ENCODE measurements around the gene HS1BP3. TPM values are rescaled to one million over a fixed set of nuclear protein-coding genes. Genes with fewer than 3 reads are reported as not detected.

HS1BP3 gene
- total and polyA plus RNA-seq, 2 of the 13 experiments (the other 11 are each of a cell fraction or from before 2014, with no cell fraction given) = 15.2 to 22.0 TPM

DNA sequence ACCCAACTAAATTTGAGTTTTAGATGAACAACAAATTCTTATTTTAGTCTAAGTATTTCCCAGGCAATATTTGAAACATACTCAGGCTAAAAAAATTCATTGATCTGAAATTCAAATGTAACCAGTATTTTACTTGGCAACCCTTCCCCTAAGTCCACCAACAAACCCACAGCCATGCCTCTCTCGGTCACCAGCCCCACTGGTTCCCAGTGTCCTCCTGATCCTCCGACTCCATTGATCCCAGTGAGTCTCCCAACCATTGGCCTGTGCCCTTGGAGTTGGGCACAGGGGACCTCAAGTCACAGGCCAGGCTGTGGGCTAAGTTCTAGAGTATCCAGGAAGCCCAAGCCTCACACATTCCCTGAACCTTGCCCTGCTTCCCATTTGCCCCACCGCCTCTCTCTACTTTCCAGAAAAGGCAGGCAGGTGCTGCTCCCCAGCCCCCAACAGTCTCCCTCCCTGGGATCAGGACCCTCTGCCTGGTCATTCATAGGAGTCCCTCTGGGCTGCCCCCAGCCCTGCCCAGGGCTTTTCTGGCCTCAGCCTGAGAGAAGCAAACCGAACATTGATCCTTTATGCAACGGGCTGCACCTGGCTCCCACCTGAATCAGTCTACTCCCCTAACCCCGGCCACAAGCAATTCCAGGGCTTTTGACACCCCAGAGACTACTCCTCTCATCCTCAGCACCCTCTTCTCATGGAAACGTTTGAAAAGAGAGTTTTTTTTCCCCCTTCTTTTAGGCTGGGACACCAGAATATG, 81.3 kb downstream of the HS1BP3 start (continued):
- TF ChIP-seq POGZ (CRISPR knock-in tag; IDR thresholded peaks at IDR 0.05) = no peak
- 0 out of 2 replicates have a peak, but pooled peaks have one; percentile 22 for TF ChIP-seq KAT8 (CRISPR knock-in tag; IDR thresholded peaks at IDR 0.05)
- no peak for TF ChIP-seq ZSCAN22 (CRISPR knock-in tag; IDR thresholded peaks at IDR 0.05)
- TF ChIP-seq ZMYM3 (CRISPR knock-in tag; IDR thresholded peaks at IDR 0.05) = no peak
- TF ChIP-seq PAXIP1 (CRISPR knock-in tag; conservative IDR thresholded peaks at IDR 0.05) = peak; percentile 54
- TF ChIP-seq ZNF513 (CRISPR knock-in tag; conservative IDR thresholded peaks at IDR 0.05) = no peak
- no peak for TF ChIP-seq KLF11 (CRISPR knock-in tag; IDR thresholded peaks at IDR 0.05)
- TF ChIP-seq KDM1A (CRISPR knock-in tag; IDR thresholded peaks at IDR 0.05) = no peak
- TF ChIP-seq MED8 (CRISPR knock-in tag; IDR thresholded peaks at IDR 0.05; ENCODE audit: insufficient replicate concordance) = peak; percentile 7
- TF ChIP-seq KDM4B (CRISPR knock-in tag; IDR thresholded peaks at IDR 0.05) = no peak
- TF ChIP-seq NR2F6 (IDR thresholded peaks at IDR 0.05) = no peak
- no peak for TF ChIP-seq NR2F6 (CRISPR knock-in tag; IDR thresholded peaks at IDR 0.05)
- no peak for TF ChIP-seq ZUFSP (CRISPR knock-in tag; IDR thresholded peaks at IDR 0.05; ENCODE audit: borderline replicate concordance)
- no peak; the same call in 1 of the 2 replicates for TF ChIP-seq ZNF614 (CRISPR knock-in tag; IDR thresholded peaks at IDR 0.05; ENCODE audit: borderline replicate concordance)
- TF ChIP-seq ZNF101 (CRISPR knock-in tag; IDR thresholded peaks at IDR 0.05; ENCODE audit: borderline replicate concordance, low read depth) = no peak
- TF ChIP-seq IRX3 (CRISPR knock-in tag; IDR thresholded peaks at IDR 0.05; ENCODE audit: borderline replicate concordance, low read depth) = no peak
- TF ChIP-seq, protein P1, sequence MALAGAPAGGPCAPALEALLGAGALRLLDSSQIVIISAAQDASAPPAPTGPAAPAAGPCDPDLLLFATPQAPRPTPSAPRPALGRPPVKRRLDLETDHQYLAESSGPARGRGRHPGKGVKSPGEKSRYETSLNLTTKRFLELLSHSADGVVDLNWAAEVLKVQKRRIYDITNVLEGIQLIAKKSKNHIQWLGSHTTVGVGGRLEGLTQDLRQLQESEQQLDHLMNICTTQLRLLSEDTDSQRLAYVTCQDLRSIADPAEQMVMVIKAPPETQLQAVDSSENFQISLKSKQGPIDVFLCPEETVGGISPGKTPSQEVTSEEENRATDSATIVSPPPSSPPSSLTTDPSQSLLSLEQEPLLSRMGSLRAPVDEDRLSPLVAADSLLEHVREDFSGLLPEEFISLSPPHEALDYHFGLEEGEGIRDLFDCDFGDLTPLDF (CRISPR knock-in tag; IDR thresholded peaks at IDR 0.05) = no peak
- TF ChIP-seq ZNF607 (CRISPR knock-in tag; IDR thresholded peaks at IDR 0.05; ENCODE audit: borderline replicate concordance) = no peak
- no peak for TF ChIP-seq MAFK (conservative IDR thresholded peaks at IDR 0.05 in 1 of 2, IDR thresholded peaks at IDR 0.05 in 1 of 2; ENCODE audit: low read length in 2 of 2)
- no peak for TF ChIP-seq TP53 (CRISPR knock-in tag; conservative IDR thresholded peaks at IDR 0.05)
- no peak for TF ChIP-seq ATF7 (IDR thresholded peaks at IDR 0.05)
- TF ChIP-seq ATF7 (CRISPR knock-in tag; IDR thresholded peaks at IDR 0.05) = no peak

All from HepG2 (cell line).